Stomach (tissue), 9 donors: Measurements from ENCODE around the gene SETX. TPM values are rescaled to one million over a fixed set of nuclear protein-coding genes. Genes with fewer than 3 reads are reported as not detected.
"Not testable (repeated sequence)": the region's sequence is repeated elsewhere in the genome, so short reads cannot be mapped to it uniquely, and the experiment has no call there.

ENCODE experiments used
- DNase-seq, 2 donors: peaks; one replicate each; pipeline versions ENCODE4 v3.0.0 to v3.0.0-alpha.2; 2013 to 2019
- H3K27ac ChIP-seq, 5 donors: fragments of 200-600 bp in 4 of 5; sonication (generic) in 4 of 5; one replicate each; pipeline ENCODE4 v1.5.1; 2013 to 2019; ENCODE audit warnings: mild to moderate bottlenecking in 1 of 5, moderate library complexity in 1 of 5
- H3K27me3 ChIP-seq, 3 donors: fragments of 200-600 bp; sonication (generic); one replicate each; pipeline ENCODE4 v1.5.1; 2017 to 2019; ENCODE audit warnings: mixed run types in 1 of 3
- H3K36me3 ChIP-seq, 4 donors: fragments of 200-600 bp; sonication (generic); 1 replicate in 3 of 4; 2 replicates in 1 of 4; pipeline ENCODE4 v1.5.1; 2016 to 2019
- H3K4me1 ChIP-seq, 4 donors: fragments of 200-600 bp; sonication (generic); one replicate each; pipeline ENCODE4 v1.5.1; 2016 to 2019
- H3K4me3 ChIP-seq, 4 donors: fragments of 200-600 bp; sonication (generic) in 3 of 4; one replicate each; pipeline ENCODE4 v1.5.1; 2016 to 2019; ENCODE audit warnings: mild to moderate bottlenecking in 1 of 4
- H3K9me3 ChIP-seq, 4 donors: fragments of 200-600 bp; sonication (generic); one replicate each; pipeline ENCODE4 v1.5.1; 2016 to 2019
- CTCF ChIP-seq, 7 experiments: fragments of 450-650 bp in 4 of 7; fragments of 200-600 bp in 3 of 7; sonication (generic) in 3 of 7; IDR thresholded peaks; one replicate each; pipeline ENCODE4 v1.5.1; 2016 to 2019; ENCODE audit warnings: antibody characterized with exemption in 7 of 7, control low read depth in 2 of 7, mild to moderate bottlenecking in 1 of 7
- EP300 ChIP-seq: sonication (generic); formaldehyde crosslinking; IDR thresholded peaks from one replicate; pipeline ENCODE4 v1.6.1; 2017; ENCODE audit warnings: antibody characterized with exemption
- POLR2A ChIP-seq, 4 donors: fragments of 450-650 bp; IDR thresholded peaks; one replicate each; pipeline ENCODE4 v1.6.1; 2016; ENCODE audit warnings: antibody characterized with exemption in 4 of 4, control low read depth in 2 of 4, mild to moderate bottlenecking in 1 of 4, moderate library complexity in 1 of 4
- POLR2AphosphoS5 ChIP-seq, 3 donors: sonication (generic); formaldehyde crosslinking; IDR thresholded peaks; one replicate each; pipeline ENCODE4 v1.6.1; 2016; ENCODE audit warnings: antibody characterized with exemption in 3 of 3
- WGBS, 5 donors: extraction: QIAGEN DNeasy Blood & Tissue Kit in 3 of 5; methylation state at CpG; one replicate each; pipeline versions ENCODE4 v1.1.5 to v1.1.7; 2013 to 2018; 5-methylcytosine and 5-hydroxymethylcytosine counted together
- intact Hi-C: fragments of 100-400 bp; cut with DNase I; formaldehyde crosslinking; loops from one replicate; pipeline ENCODE4 v1.15.1; 2023; ENCODE audit warnings: low total_unique reads
- polyA plus RNA-seq, 3 donors: library from polyadenylated mRNA; stranded (reverse); fragments of 200-250 nt; gene quantifications; one replicate each; pipeline ENCODE4 v1.2.3, GENCODE V29; 2013
- total RNA-seq, 5 donors: library from RNA; depleted of rRNA; stranded (reverse); fragments of >200 nt; gene quantifications; one replicate each; pipeline versions ENCODE4 v1.1.0 to v1.2.3, GENCODE V29; 2014 to 2016
- donor health status: healthy with polysubstance abuse.
- donor health status: Bipolar disorder and iron deficiency.
- donor health status: healthy.

The SETX gene
- total and polyA plus RNA-seq, 8 donors: 7.9 to 96.7 (median 34.6) TPM

DNA sequence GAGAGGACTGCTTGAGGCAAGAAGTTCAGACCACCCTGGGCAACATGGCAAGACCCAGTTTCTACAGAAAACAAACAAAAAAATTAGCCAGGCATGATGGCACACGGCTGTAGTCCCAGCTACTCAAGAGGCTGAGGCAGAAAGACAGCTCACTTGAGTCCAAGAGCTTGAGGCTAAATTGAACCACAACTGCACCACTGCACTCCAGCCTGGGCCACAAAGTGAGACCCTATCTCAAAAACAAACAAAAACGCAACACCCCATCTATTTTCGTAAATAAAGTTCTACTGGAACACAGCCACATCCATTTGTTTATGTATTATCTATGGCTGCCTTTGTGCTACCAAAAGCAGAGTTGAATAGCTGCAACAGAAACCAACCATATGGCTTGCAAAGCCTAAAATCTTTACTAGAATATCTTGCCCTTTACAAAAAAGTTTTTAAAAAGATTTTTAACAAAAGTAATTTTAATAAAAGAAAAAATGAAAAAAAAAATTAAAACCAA lies 67.5 kb downstream of the SETX start:
- Histone ChIP-seq H3K4me3 (no peak overlapping the region), H3K27me3 (no peaks in the 10 kb centered on the region), H3K9me3 (no peaks in the 10 kb centered on the region), H3K27ac (no peak overlapping the region), H3K36me3 (peaks cover 53 to 96% (median 93%) of the 10 kb centered on the region in 4 donors), H3K4me1 (peaks cover 0 to 15% (median 11%) of the 10 kb centered on the region in 4 donors)
- 56 to 69% (median 57%) methylated on average over 3 of the region's 3 CpGs for WGBS, 5 donors
- DNase-seq: no peak
- intact Hi-C loops: no loop called here
- TF ChIP-seq CTCF (IDR thresholded peaks at IDR 0.05) (no peak), POLR2AphosphoS5 (IDR thresholded peaks at IDR 0.05) (no peak), POLR2A (IDR thresholded peaks at IDR 0.05) (no peak), EP300 (no peak)

GRCh38 chr9:132283863-132284262 lies 70.9 kb downstream of the SETX start:
- Histone ChIP-seq H3K27ac (no peak overlapping the region), H3K27me3 (no peaks in the 10 kb centered on the region), H3K9me3 (no peaks in the 10 kb centered on the region), H3K36me3 (peaks cover 71 to 100% (median 99%) of the 10 kb centered on the region in 4 donors), H3K4me1 (peaks cover 0 to 10% (median 7%) of the 10 kb centered on the region in 4 donors), H3K4me3 (no peak overlapping the region)
- DNase-seq: no peak
- intact Hi-C loops: no loop called here
- WGBS, 5 donors: 85 to 94% (median 90%) methylated on average over 7 of the region's 7 CpGs
- TF ChIP-seq POLR2AphosphoS5 (IDR thresholded peaks at IDR 0.05) (no peak), CTCF (IDR thresholded peaks at IDR 0.05) (no peak), POLR2A (IDR thresholded peaks at IDR 0.05) (no peak), EP300 (no peak)

DNA sequence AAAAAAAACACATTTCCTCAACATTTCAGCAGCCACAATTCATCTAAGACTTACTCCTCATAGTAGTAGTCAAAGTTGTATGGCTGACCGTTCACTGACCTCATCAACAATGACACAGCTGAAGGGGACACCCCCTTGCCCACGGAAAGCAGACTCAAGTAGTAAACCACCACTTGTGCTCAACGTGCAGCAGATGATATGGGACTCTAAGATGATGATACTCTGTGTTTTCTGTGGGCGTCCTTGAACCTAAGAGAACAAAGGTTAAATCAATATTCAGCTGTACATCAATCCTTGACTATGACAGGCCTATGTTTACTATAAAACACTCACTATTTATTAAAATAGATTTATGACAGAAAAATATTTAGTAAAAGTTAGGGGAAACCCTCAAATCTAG lies 71.6 kb downstream of the SETX start:
- H3K9me3 ChIP-seq: no peaks in the 10 kb centered on the region
- H3K36me3 ChIP-seq: peaks cover 77 to 100% (median 100%) of the 10 kb centered on the region in 4 donors
- 62 to 71% (median 68%) methylated on average over 4 of the region's 4 CpGs for WGBS, 5 donors
- H3K27me3 ChIP-seq: no peaks in the 10 kb centered on the region
- no peak overlapping the region for H3K27ac ChIP-seq
- H3K4me1 ChIP-seq: peaks cover 0 to 3% (median under 1%) of the 10 kb centered on the region in 4 donors
- intact Hi-C loops: no loop called here
- no peak for TF ChIP-seq CTCF (IDR thresholded peaks at IDR 0.05)
- no peak overlapping the region for H3K4me3 ChIP-seq
- DNase-seq: no peak

DNA sequence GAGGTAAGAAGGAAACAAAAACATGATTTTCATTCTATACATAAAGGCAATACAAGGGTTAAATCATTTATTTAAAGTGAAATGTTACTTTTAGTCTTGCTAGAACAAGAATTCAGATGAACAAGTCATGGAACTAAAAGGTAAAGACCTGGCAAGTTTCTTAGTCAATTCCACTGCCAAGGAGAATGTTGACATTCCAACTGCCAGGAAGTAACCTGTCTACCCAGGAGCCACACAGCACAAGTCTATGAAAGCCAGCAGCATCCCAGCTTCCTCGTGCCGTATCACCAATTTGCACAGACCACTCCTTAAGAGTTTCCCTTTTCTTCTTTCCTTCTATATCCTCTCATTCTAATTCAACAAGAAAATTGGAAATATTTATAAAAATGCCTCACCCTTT lies 79.9 kb downstream of the SETX start:
- Histone ChIP-seq H3K27ac (no peak overlapping the region), H3K36me3 (peaks cover 79 to 100% (median 99%) of the 10 kb centered on the region in 4 donors), H3K4me1 (no peaks in the 10 kb centered on the region), H3K9me3 (no peaks in the 10 kb centered on the region), H3K27me3 (no peaks in the 10 kb centered on the region), H3K4me3 (no peak overlapping the region)
- TF ChIP-seq CTCF (IDR thresholded peaks at IDR 0.05): no peak
- TF ChIP-seq POLR2AphosphoS5 (IDR thresholded peaks at IDR 0.05): peak in 1 of 3 donors; percentile 28
- peak in 1 of 2 donors; percentile 38 for DNase-seq
- 30 to 59% (median 57%) methylated on average over 2 of the region's 2 CpGs for WGBS, 5 donors
- intact Hi-C loops: no loop called here

DNA sequence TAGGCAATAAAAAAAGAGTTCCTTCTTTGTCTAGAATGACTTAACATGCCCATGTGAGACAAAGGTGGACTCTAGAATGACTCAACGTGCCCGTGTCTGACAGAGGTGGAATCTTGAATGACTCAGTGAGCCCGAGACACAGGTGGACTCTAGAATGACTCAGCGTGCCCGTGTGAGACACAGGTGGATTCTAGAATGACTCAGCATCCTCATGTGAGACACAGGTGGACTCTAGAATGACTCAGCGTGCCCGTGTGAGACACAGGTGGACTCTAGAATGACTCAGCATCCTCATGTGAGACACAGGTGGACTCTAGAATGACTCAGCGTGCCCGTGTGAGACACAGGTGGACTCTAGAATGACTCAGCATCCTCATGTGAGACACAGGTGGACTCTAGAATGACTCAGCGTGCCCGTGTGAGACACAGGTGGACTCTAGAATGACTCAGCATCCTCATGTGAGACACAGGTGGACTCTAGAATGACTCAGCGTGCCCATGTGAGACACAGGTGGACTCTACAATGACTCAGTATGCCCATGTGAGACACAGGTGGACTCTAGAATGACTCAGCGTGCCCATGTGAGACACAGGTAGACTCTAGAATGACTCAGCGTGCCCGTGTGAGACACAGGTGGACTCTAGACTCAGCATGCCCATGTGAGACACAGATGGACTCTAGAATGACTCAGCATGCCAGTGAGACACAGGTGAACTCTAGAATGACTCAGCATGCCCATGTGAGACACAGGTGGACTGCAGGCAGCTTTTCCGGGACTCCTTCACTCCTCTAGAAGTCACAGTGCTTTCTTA lies 84.9 kb downstream of the SETX start:
- peak overlapping the region in 3 of 5 donors; percentile 10 to 54 (median 36) for H3K27ac ChIP-seq
- WGBS, 5 donors: 64 to 73% (median 71%) methylated on average over 7 to 12 of the region's 16 CpGs

More for the DNA sequence above, 84.9 kb downstream of the SETX start:
- peaks cover 0 to 11% (median 7%) of the 10 kb centered on the region in 4 donors for H3K4me1 ChIP-seq
- peaks cover 52 to 100% (median 94%) of the 10 kb centered on the region in 4 donors for H3K36me3 ChIP-seq
- peak in 1 of 2 donors; percentile 40 for DNase-seq
- intact Hi-C loops, H3K4me3 ChIP-seq, H3K27me3 ChIP-seq, H3K9me3 ChIP-seq: not testable (repeated sequence)
